K562 (cell line): ENCODE results near the gene ZNF615. TPM values are rescaled to one million over a fixed set of nuclear protein-coding genes. Genes with fewer than 3 reads are reported as not detected.
A peak's percentile ranks its signal among the peaks of the same experiment; 100 is the strongest.

Experiments
- ATAC-seq: fragments of 200-7000 bp; cut with Tn5 transposase; 3 replicates; pipeline ENCODE4 v1.9.1; 2020; ENCODE audit warnings: moderate library complexity
- BruUV-seq: library from RNA; stranded (reverse); fragments of 400-500 nt; replicated peaks from 2 replicates; lab custom pipeline; 2021; lab: Mats Ljungman, UMichigan
- CTCF ChIA-PET: fragments of 300-600 bp; formaldehyde crosslinking; extraction: SDS; loops from one replicate; lab custom pipeline; 2021; ENCODE audit warnings: low intra/inter-chr PET ratio; lab: Yijun Ruan, JAX
- POLR2A ChIA-PET: fragments of 300-600, 350-650 bp; sonication (Branson Sonifier 250); formaldehyde crosslinking; extraction: SDS; loops from one replicate; lab custom pipeline; 2021; ENCODE audit warnings: antibody characterized with exemption, inconsistent platforms; lab: Yijun Ruan, JAX
- DNase-seq, 4 experiments: peaks; one replicate each; pipeline versions ENCODE4 v3.0.0 to v3.0.0-alpha.2; 2011 to 2018; ENCODE audit warnings: low spot score in 3 of 4, mixed read lengths in 3 of 4; ENCODE audit errors: extremely low read depth in 1 of 4
- FAIRE-seq: peaks from 2 replicates; lab custom pipeline; 2011; peaks lifted over from hg19 to GRCh38; lab: Jason Lieb, UNC
- H2AFZ ChIP-seq: 2 replicates; pipeline ENCODE4 v1.6.0; 2011; ENCODE audit warnings: low read depth, low read length, control low read depth, inconsistent platforms
- H3K27ac ChIP-seq: fragments of 200-600 bp; 3 replicates; pipeline ENCODE4 v1.8.0; 2011; ENCODE audit warnings: low read depth, mild to moderate bottlenecking, control low read depth, inconsistent platforms, low read length, moderate library complexity, mixed read lengths; ENCODE audit errors: extremely low read depth
- H3K27me3 ChIP-seq, 2 experiments: fragments of 300-600 bp in 1 of 2; 2 replicates in 1 of 2; 3 replicates in 1 of 2; pipeline versions ENCODE4 v1.6.0 to v1.8.0; 2011; ENCODE audit warnings: inconsistent platforms in 2 of 2, low read length in 2 of 2, mild to moderate bottlenecking in 1 of 2, mixed read lengths in 1 of 2, moderate library complexity in 1 of 2; ENCODE audit not compliant: control insufficient read depth in 2 of 2, insufficient read depth in 2 of 2
- H3K36me3 ChIP-seq: fragments of 300-600 bp; 3 replicates; pipeline ENCODE4 v1.8.0; 2011; ENCODE audit warnings: mild to moderate bottlenecking, low read length, inconsistent platforms; ENCODE audit not compliant: control insufficient read depth, insufficient read depth
- H3K4me1 ChIP-seq, 2 experiments: fragments of 200-600 bp in 1 of 2; replicated peaks in 1 of 2; 2 replicates in 1 of 2; 3 replicates in 1 of 2; pipeline versions ENCODE4 v1.5.1 to v1.8.0; 2011; ENCODE audit warnings: inconsistent platforms in 2 of 2, low read length in 2 of 2, mild to moderate bottlenecking in 1 of 2, mixed read lengths in 1 of 2, moderate library complexity in 1 of 2; ENCODE audit not compliant: control insufficient read depth in 2 of 2, insufficient read depth in 2 of 2
- H3K4me2 ChIP-seq: 2 replicates; pipeline ENCODE4 v1.6.1; 2011; ENCODE audit warnings: low read length, control low read depth, inconsistent platforms, mixed read lengths; ENCODE audit not compliant: insufficient read depth
- H3K4me3 ChIP-seq: fragments of 200-600 bp; sonication (generic), shearing (Covaris generic); 2 replicates; pipeline ENCODE4 v1.5.1; 2016; ENCODE audit warnings: control low read depth, inconsistent platforms
- H3K79me2 ChIP-seq: fragments of 200-600 bp; 3 replicates; pipeline ENCODE4 v1.8.0; 2011; ENCODE audit warnings: low read length, inconsistent platforms; ENCODE audit not compliant: control insufficient read depth, insufficient read depth
- H3K9ac ChIP-seq, 2 experiments: 2 replicates each; pipeline versions ENCODE4 v1.6.0 to v1.6.1; 2011; ENCODE audit warnings: low read depth in 2 of 2, low read length in 2 of 2, control low read depth in 1 of 2, inconsistent platforms in 1 of 2, mild to moderate bottlenecking in 1 of 2, mixed read lengths in 1 of 2; ENCODE audit not compliant: insufficient read depth in 1 of 2
- H3K9me1 ChIP-seq: one replicate; pipeline ENCODE4 v1.6.0; 2011; ENCODE audit warnings: inconsistent platforms, mild to moderate bottlenecking, low read length, moderate library complexity; ENCODE audit not compliant: control insufficient read depth, insufficient read depth
- H3K9me3 ChIP-seq: replicated peaks from 2 replicates; pipeline ENCODE4 v1.5.1; 2011; ENCODE audit warnings: low read depth, low read length, inconsistent platforms; ENCODE audit not compliant: control insufficient read depth, insufficient read depth
- H4K20me1 ChIP-seq: replicated peaks from 2 replicates; pipeline ENCODE4 v1.6.1; 2011; ENCODE audit warnings: low read length, inconsistent platforms, mixed read lengths; ENCODE audit not compliant: control insufficient read depth, insufficient read depth
- CBX5 ChIP-seq: IDR thresholded peaks from 2 replicates; pipeline ENCODE4 v1.6.1; 2014; ENCODE audit warnings: low read depth, borderline replicate concordance
- ELF2 ChIP-seq: fragments of 250-450 bp; sonication (Bioruptor Pico); IDR thresholded peaks from 2 replicates; pipeline ENCODE4 v1.5.0; 2021; ENCODE audit warnings: mild to moderate bottlenecking
- NR2C2 ChIP-seq, 2 experiments: fragments of 200-800 bp in 1 of 2; sonication (Bioruptor generic) in 1 of 2; sonication (generic) in 1 of 2; formaldehyde crosslinking in 1 of 2; IDR thresholded peaks; 2 replicates each; pipeline versions ENCODE4 v1.6.1 to v1.8.0; 2016 to 2022; ENCODE audit warnings: mild to moderate bottlenecking in 1 of 2, missing compliant biosample characterization in 1 of 2, missing genetic modification characterization in 1 of 2, missing genetic modification reagents in 1 of 2
- POLR2AphosphoS5 ChIP-seq: IDR thresholded peaks from 2 replicates; pipeline ENCODE4 v1.6.1; 2011; ENCODE audit warnings: mild to moderate bottlenecking, low read depth, low read length, moderate library complexity; ENCODE audit not compliant: control insufficient read depth, insufficient read depth
- SREBF2 ChIP-seq: sonication (generic); formaldehyde crosslinking; IDR thresholded peaks from 2 replicates; pipeline ENCODE4 v1.4.0; 2020; ENCODE audit warnings: mild to moderate bottlenecking, missing genetic modification reagents
- ZNF263 ChIP-seq: sonication (generic); formaldehyde crosslinking; IDR thresholded peaks from 2 replicates; pipeline ENCODE4 v1.8.0; 2022; ENCODE audit warnings: mild to moderate bottlenecking, missing genetic modification reagents, borderline replicate concordance
- WGBS: fragments of 100-300 bp; shearing (Covaris generic); methylation state at CpG from one replicate; pipeline ENCODE4 v1.1.6; 2016; ENCODE audit warnings: low coverage, mixed read lengths; ENCODE audit not compliant: insufficient coverage; ENCODE audit errors: missing lambda C conversion rate; 5-methylcytosine and 5-hydroxymethylcytosine counted together
- in situ Hi-C: fragments of 300-500 bp; cut with MboI; formaldehyde crosslinking; loops from 4 replicates; pipeline ENCODE4 v1.15.0; 2018; ENCODE audit warnings: inconsistent platforms, mixed read lengths
- intact Hi-C: fragments of 100-400 bp; cut with micrococcal nuclease; formaldehyde crosslinking; loops from 2 replicates; pipeline ENCODE4 v1.14.2; 2022
- polyA plus RNA-seq, 8 experiments: library from polyadenylated mRNA; depleted of rRNA in 4 of 8; stranded (reverse) in 5 of 8; unstranded in 3 of 8; fragments of >200 nt; fragmentation: Nextera tagmentation in 2 of 8; fragmentation: Illumina TruSeq in 1 of 8; extraction: Ambion mirVana in 2 of 8; extraction: Trizol in 1 of 8; gene quantifications; 2 replicates each; pipeline versions ENCODE4 v1.2.1 to v1.2.3, GENCODE V29; 2011 to 2014; ENCODE audit warnings: inconsistent platforms in 1 of 8, missing spikeins in 1 of 8
- total RNA-seq, 7 experiments: library from RNA; depleted of rRNA in 6 of 7; stranded (reverse); fragments of >200 nt in 6 of 7; fragmentation: Illumina TruSeq in 2 of 7; extraction: Trizol in 2 of 7; gene quantifications; 2 replicates each; pipeline versions ENCODE4 v1.2.1 to v1.2.3, GENCODE V29; 2011 to 2021; ENCODE audit warnings: low replicate concordance in 1 of 7
- TF ChIP-seq, protein P1 (sequence below): sonication (generic); formaldehyde crosslinking; IDR thresholded peaks from 2 replicates; pipeline ENCODE4 v1.8.1; 2023; ENCODE audit warnings: mild to moderate bottlenecking, missing genetic modification reagents

ZNF615 gene
- total and polyA plus RNA-seq, 9 of the 15 experiments (the other 6 are each of a cell fraction or from before 2014, with no cell fraction given), result 1.2 to 4.4 (median 2.7) TPM

DNA sequence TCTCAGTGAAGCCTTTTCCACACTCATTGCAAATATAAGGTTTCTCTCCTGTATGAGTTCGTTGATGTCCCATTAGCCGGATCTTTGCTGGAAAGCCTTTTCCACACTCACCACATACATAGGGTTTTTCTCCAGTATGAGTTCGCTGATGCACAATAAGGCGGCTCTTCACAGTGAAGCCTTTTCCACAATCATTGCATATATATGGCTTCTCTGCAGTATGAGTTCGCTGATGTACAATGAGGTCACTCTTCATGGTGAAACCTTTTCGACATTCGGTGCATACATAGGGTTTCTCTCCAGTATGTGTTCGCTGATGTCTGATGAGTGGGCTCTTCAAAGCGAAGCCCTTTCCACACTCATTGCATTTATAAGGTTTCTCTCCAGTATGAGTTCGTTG is 14.6 kb downstream of the ZNF615 start:
- Histone ChIP-seq H3K4me3 (no peak overlapping the region), H3K4me2 (no peak overlapping the region), H2AFZ (no peak overlapping the region), H3K9me1 (no peaks in the 10 kb centered on the region), H4K20me1 (no peaks in the 10 kb centered on the region), H3K36me3 (no peaks in the 10 kb centered on the region), H3K27ac (no peak overlapping the region), H3K79me2 (no peaks in the 10 kb centered on the region), H3K27me3 (no peaks in the 10 kb centered on the region), H3K4me1 (no peaks in the 10 kb centered on the region), H3K9me3 (peaks cover 21% of the 10 kb centered on the region), H3K9ac (no peak overlapping the region)
- WGBS, result 14% methylated on average over 10 of the region's 10 CpGs
- in situ Hi-C loops (no loop called here), intact Hi-C loops (no loop called here)
- POLR2A ChIA-PET, result no interaction called here
- DNase-seq, result no peak
- no peak for ATAC-seq
- CTCF ChIA-PET, result no interaction called here
- FAIRE-seq, result no peak
- TF ChIP-seq CBX5, result no peak
- no peak for TF ChIP-seq SREBF2 (CRISPR knock-in tag)
- TF ChIP-seq ZNF263 (CRISPR knock-in tag), result no peak
- no TSS peak for BruUV-seq

DNA sequence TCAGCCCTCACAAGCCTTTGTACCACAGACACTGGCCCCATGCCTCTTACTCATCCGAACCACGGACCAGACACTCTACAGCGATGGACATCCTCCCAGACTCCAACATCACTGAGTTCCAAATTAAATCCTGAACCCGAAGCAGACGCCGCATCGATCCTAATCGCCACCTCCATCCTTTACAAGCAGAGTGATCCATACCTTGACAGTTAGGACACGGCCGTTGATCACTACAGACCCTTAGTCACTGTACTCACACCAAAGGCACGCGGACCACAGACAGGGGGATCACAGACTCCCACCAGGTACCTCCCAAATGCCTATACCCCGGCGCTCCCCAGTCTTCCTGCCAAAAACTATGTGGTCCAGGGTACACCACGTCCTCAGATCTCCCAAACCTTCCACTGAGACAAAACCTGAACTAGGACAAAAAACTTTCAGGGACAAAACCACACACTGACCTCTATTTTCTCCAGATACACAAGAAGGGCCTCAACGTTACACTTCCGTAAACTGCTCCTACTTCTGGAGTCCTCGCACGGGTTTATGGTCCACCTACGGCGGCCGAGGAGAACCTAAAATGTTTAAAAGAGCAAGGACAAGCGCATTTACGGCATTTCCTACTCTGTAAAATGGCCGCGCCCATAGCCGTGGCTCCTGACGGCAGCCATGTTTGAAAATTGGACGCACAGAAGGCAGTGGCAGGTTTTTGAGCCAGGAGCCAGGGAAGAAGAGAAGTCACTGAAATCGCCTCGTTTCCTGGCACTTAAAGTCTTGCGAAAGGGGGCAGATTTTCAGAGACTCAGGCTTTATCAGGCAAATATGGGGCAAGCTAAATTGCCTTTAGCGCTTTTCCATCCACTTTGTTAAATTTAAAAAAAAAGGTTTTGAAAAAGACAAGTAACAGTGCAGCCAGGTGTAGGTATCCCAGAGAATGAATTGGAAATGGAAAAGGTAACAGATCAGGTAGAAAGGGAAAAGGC is 21.4 kb downstream of the ZNF615 start, which contains the start of gene ZNF350:
Gene ZNF350, minus strand, starts transcription at position 532 of the 983 bp plus-strand sequence. CDS start 12,480 bp downstream, outside the sequence.
- Histone ChIP-seq H4K20me1 (no peaks in the 10 kb centered on the region), H3K9ac (peak within 1 kb of the TSS; percentile 54 to 71; a peak in 3 of 4 replicates), H3K9me1 (no peaks in the 10 kb centered on the region), H3K36me3 (no peaks in the 10 kb centered on the region), H3K4me3 (peak within 1 kb of the TSS; percentile 61), H3K79me2 (peaks cover 7% of the 10 kb centered on the region; the same call in 1 of the 3 replicates), H3K9me3 (peaks cover 12% of the 10 kb centered on the region), H3K4me1 (no peaks in the 10 kb centered on the region), H2AFZ (peak within 1 kb of the TSS; percentile 90), H3K4me2 (peak within 1 kb of the TSS; percentile 94), H3K27ac (peak within 1 kb of the TSS; percentile 76), H3K27me3 (no peaks in the 10 kb centered on the region)
- BruUV-seq, result TSS peak; percentile 67
- in situ Hi-C loops (no loop called here), intact Hi-C loops (no loop called here)
- ATAC-seq, result peak; percentile 97
- CTCF ChIA-PET, result no interaction called here
- DNase-seq, result peak; percentile 63 to 91 (median 68)
- FAIRE-seq, result peak; percentile 93
- POLR2A ChIA-PET, result interaction anchor here (0.6 kb wide), 1 partner anchor 93 kb away, joined by 3 read pairs; no protein-coding TSS in a partner anchor
- 16% methylated on average over 33 of the region's 33 CpGs for WGBS
- TF ChIP-seq, protein P1, sequence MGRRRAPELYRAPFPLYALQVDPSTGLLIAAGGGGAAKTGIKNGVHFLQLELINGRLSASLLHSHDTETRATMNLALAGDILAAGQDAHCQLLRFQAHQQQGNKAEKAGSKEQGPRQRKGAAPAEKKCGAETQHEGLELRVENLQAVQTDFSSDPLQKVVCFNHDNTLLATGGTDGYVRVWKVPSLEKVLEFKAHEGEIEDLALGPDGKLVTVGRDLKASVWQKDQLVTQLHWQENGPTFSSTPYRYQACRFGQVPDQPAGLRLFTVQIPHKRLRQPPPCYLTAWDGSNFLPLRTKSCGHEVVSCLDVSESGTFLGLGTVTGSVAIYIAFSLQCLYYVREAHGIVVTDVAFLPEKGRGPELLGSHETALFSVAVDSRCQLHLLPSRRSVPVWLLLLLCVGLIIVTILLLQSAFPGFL (CRISPR knock-in tag), result no peak
- peak; percentile 85 for TF ChIP-seq ELF2 (CRISPR knock-in tag)
- 0 out of 2 replicates have a peak, but pooled peaks have one; percentile 21 for TF ChIP-seq POLR2AphosphoS5
- TF ChIP-seq NR2C2 (CRISPR knock-in tag; IDR thresholded peaks at IDR 0.05), result no peak
- TF ChIP-seq NR2C2 (tag; IDR thresholded peaks at IDR 0.05), result peak; percentile 61; the same call in 1 of the 2 replicates
